Naive thymus-derived CD8-positive, alpha-beta T cell (primary cell): ENCODE measurements around the gene PLOD3. TPM values are rescaled to one million over a fixed set of nuclear protein-coding genes. Genes with fewer than 3 reads are reported as not detected.

Experiments used
- ATAC-seq, 2 donors: fragments of 150-1000 bp; cut with Tn5 transposase in 1 of 2; sonication (Bioruptor Pico), chemical (Tn5 transposase) in 1 of 2; 1 replicate in 1 of 2; 2 replicates in 1 of 2; pipeline ENCODE4 v1.10.0; 2021; ENCODE audit warnings: mild to moderate bottlenecking in 2 of 2, moderate library complexity in 2 of 2
- POLR2A ChIA-PET: fragments of 350-600 bp; sonication (Branson Sonifier 250); formaldehyde crosslinking; loops from one replicate; lab custom pipeline; 2021; ENCODE audit warnings: antibody characterized with exemption; lab: Charles Lee
- DNase-seq, 10 donors: peaks; one replicate each; pipeline versions ENCODE4 v3.0.0 to v3.0.0-alpha.2; 2020 to 2022
- H3K27ac Mint-ChIP-seq, 10 donors: one replicate each; pipeline ENCODE4 v1.8.0; 2020 to 2022; ENCODE audit warnings: mild to moderate bottlenecking in 10 of 10, mixed read lengths in 10 of 10, moderate library complexity in 4 of 10, inconsistent platforms in 1 of 10
- H3K27me3 Mint-ChIP-seq, 5 donors: one replicate each; pipeline ENCODE4 v1.8.0; 2021 to 2022; ENCODE audit warnings: mixed read lengths in 5 of 5
- H3K36me3 Mint-ChIP-seq, 3 donors: one replicate each; pipeline ENCODE4 v1.8.0; 2020 to 2022; ENCODE audit warnings: mixed read lengths in 3 of 3, mild to moderate bottlenecking in 2 of 3, inconsistent platforms in 1 of 3
- H3K4me1 Mint-ChIP-seq, 4 donors: one replicate each; pipeline ENCODE4 v1.8.0; 2021 to 2022; ENCODE audit warnings: mixed read lengths in 4 of 4
- H3K4me3 Mint-ChIP-seq, 10 donors: one replicate each; pipeline ENCODE4 v1.8.0; 2020 to 2022; ENCODE audit warnings: mild to moderate bottlenecking in 10 of 10, mixed read lengths in 10 of 10, moderate library complexity in 6 of 10, inconsistent platforms in 1 of 10
- H3K9me3 Mint-ChIP-seq, 9 donors: one replicate each; pipeline ENCODE4 v1.8.0; 2020 to 2022; ENCODE audit warnings: mixed read lengths in 9 of 9, mild to moderate bottlenecking in 3 of 9, inconsistent platforms in 1 of 9, moderate library complexity in 1 of 9
- polyA plus RNA-seq, 3 donors: library from polyadenylated mRNA; unstranded; fragments of 300-500 nt; fragmentation: Illumina TruSeq; gene quantifications; one replicate each; pipeline ENCODE4 v1.2.3, GENCODE V29; 2021
- total RNA-seq, 8 experiments: library from RNA in 2 of 8; stranded (reverse) in 2 of 8; gene quantifications; one replicate each; pipeline ENCODE4 v1.2.3 and lab custom pipeline; 2021 to 2026

The PLOD3 gene
- total and polyA plus RNA-seq, 5 experiments from 2014 or later = 8.4 to 34.1 (median 12.4) TPM

- Mint-ChIP-seq H3K27ac (peak overlapping the region; percentile 93 to 98 (median 96)), H3K4me1 (peaks cover 25 to 53% (median 40%) of the 10 kb centered on the region in 4 donors)
These were observed 1.1 kb upstream of the PLOD3 start for GRCh38 chr7:101218236-101219125.

GRCh38 chr7:101216860-101217387 is 457 bp downstream of the PLOD3 start:
- POLR2A ChIA-PET = interaction anchor here (0.6 to 3.1 kb wide), 9 partner anchors 10 to 739 kb away, joined by 3 to 59 read pairs (median 4); partner anchors contain the start of genes FBXO24, FIS1 and LRCH4
- peak overlapping the region in 9 of 10 donors; percentile 36 to 98 (median 88) for H3K27ac Mint-ChIP-seq
- ATAC-seq (peak in 1 of 2 donors; percentile 7), DNase-seq (peak in 1 of 10 donors; percentile 8)
- H3K9me3 Mint-ChIP-seq = no peaks in the 10 kb centered on the region
- H3K4me3 Mint-ChIP-seq = peak overlapping the region; percentile 93 to 98 (median 96)
- no peaks in the 10 kb centered on the region for H3K27me3 Mint-ChIP-seq
- H3K4me1 Mint-ChIP-seq = peaks cover 20 to 48% (median 38%) of the 10 kb centered on the region in 4 donors
- peaks cover 0 to 25% (median 4%) of the 10 kb centered on the region in 3 donors for H3K36me3 Mint-ChIP-seq

More at GRCh38 chr7:101218236-101219125, 1.1 kb upstream of the PLOD3 start:
- Mint-ChIP-seq H3K36me3 (peaks cover 0 to 35% (median 4%) of the 10 kb centered on the region in 3 donors), H3K27me3 (no peaks in the 10 kb centered on the region), H3K9me3 (no peaks in the 10 kb centered on the region), H3K4me3 (peak overlapping the region; percentile 93 to 98 (median 96))
- ATAC-seq = peak; percentile 6 to 7
- POLR2A ChIA-PET = interaction anchor here (0.6 to 3.1 kb wide), 13 partner anchors 8 to 790 kb away, joined by 3 to 59 read pairs (median 3); partner anchors contain the start of genes FBXO24, FIS1, IFT22 and LRCH4
- no peak for DNase-seq

DNA sequence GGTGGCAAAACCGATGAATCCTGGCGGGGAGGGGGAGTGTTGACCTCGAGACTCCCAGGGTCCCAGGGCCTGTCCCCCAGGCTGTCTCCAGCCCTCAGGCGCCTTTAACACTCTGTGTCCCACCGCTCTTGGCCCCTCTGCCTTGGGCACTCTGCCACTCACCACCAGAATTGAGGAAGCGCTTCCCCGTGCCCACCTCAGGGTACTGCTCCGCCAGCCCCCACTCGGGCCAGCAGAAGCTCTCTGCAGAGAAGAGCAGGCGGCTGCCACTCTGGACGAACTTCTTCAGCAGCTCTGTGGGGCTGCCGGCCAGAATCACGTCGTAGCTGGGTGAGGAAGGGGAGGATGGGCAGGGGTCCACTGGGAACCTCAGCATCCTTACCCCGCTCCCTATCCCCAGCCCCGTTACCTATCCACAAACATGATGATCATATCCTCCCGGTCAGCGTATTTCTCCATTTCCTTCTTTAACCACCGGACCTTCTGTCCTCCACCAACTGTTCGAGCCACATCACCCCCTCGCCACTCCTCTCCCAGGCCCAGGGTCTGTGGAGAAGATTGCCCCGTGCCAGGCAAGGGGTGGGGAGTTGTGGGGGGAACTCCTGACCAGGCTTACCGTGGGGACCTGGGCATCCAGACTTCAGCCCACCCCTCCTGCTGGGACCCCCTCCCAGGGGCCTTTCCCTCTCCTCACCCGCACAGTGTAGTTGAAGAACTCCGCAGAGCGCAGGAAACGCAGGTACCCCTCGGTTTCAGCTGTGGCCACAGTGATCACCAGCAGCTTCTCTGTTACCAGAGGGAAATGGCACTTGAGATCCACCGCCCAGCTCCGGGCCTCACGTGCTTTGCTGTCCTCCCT is 1.2 kb downstream of the PLOD3 start:
- Mint-ChIP-seq H3K4me1 (peaks cover 13 to 41% (median 34%) of the 10 kb centered on the region in 4 donors), H3K27ac (peak overlapping the region in 9 of 10 donors; percentile 36 to 88 (median 76)), H3K9me3 (no peaks in the 10 kb centered on the region), H3K36me3 (peaks cover 0 to 20% (median 4%) of the 10 kb centered on the region in 3 donors), H3K4me3 (peak overlapping the region; percentile 59 to 98 (median 88)), H3K27me3 (no peaks in the 10 kb centered on the region)
- ATAC-seq (no peak), DNase-seq (no peak)
- POLR2A ChIA-PET = interaction anchor here (0.6 to 3.1 kb wide), 4 partner anchors 28 to 738 kb away, joined by 3 to 59 read pairs (median 12); partner anchors contain the start of gene FIS1

- peaks cover 0 to 42% (median 17%) of the 10 kb centered on the region in 3 donors for H3K36me3 Mint-ChIP-seq
These were observed 5.4 kb downstream of the PLOD3 start for GRCh38 chr7:101212014-101212413.

DNA sequence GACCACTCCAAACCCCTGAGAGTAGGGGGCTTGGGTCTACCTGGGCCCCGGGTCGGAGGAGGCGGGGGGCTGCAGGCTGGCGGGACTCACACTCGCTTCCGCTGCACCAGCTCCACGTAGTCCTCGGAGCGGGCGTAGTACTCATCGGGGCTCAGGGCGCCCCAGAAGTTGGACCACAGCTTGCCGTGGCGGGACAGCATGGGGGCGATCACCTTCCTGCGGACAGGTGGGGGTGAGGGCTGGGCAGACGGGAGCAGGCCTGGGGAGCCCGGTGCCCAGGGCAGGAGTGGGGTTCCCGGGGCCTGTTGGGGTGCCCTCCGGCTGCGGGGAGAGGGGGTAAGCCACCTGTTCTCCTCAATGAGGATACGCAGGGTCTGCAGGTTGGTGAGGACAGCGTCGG is 5.9 kb downstream of the PLOD3 start:
- peaks cover 0 to 45% (median 17%) of the 10 kb centered on the region in 3 donors for H3K36me3 Mint-ChIP-seq
- DNase-seq (no peak), ATAC-seq (no peak)

More at GRCh38 chr7:101212014-101212413, 5.4 kb downstream of the PLOD3 start:
- ATAC-seq (no peak), DNase-seq (no peak)
- peaks cover 0 to 1% (median 0%) of the 10 kb centered on the region in 9 donors for H3K9me3 Mint-ChIP-seq
- peaks cover 5 to 11% (median 8%) of the 10 kb centered on the region in 4 donors for H3K4me1 Mint-ChIP-seq
- peak overlapping the region in 1 of 10 donors; percentile 27 for H3K27ac Mint-ChIP-seq
- H3K4me3 Mint-ChIP-seq = no peak overlapping the region
- POLR2A ChIA-PET = interaction anchor here (0.9 kb wide), 1 partner anchor 26 kb away, joined by 3 read pairs; no protein-coding TSS in a partner anchor
- no peaks in the 10 kb centered on the region for H3K27me3 Mint-ChIP-seq

DNA sequence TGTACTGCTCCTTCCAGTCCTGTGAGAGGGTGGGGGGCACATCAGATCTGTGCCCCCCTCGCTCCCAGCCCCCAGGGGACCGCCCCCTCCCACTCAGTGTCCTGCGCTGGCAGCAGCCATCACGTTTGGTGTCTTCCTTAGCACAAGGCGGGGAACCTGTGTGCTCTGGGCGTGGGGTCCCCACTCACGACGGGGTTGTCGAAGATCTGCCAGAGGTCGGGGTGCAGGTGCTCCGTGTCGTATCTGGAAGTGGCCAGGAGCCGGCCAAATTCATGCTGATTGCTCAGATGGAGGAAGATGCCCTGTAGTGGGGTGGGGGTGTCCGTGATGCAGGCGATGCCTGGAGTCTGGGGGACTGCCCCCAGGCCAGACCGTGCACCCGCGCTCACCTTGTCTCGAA is 7.2 kb downstream of the PLOD3 start:
- POLR2A ChIA-PET = no interaction called here
- Mint-ChIP-seq H3K9me3 (peaks cover 0 to 1% (median 0%) of the 10 kb centered on the region in 9 donors), H3K4me1 (no peaks in the 10 kb centered on the region), H3K36me3 (peaks cover 0 to 47% (median 20%) of the 10 kb centered on the region in 3 donors), H3K27ac (peak overlapping the region in 1 of 10 donors; percentile 44), H3K4me3 (no peak overlapping the region), H3K27me3 (no peaks in the 10 kb centered on the region)
- DNase-seq = no peak
- no peak for ATAC-seq

More for the DNA sequence above, 5.9 kb downstream of the PLOD3 start:
- Mint-ChIP-seq H3K4me1 (peaks cover 2 to 6% (median 4%) of the 10 kb centered on the region in 4 donors), H3K27ac (peak overlapping the region in 1 of 10 donors; percentile 50), H3K9me3 (peaks cover 0 to 1% (median 0%) of the 10 kb centered on the region in 9 donors), H3K4me3 (no peak overlapping the region), H3K27me3 (no peaks in the 10 kb centered on the region)
- POLR2A ChIA-PET = interaction anchor here (0.9 kb wide), 1 partner anchor 26 kb away, joined by 3 read pairs; no protein-coding TSS in a partner anchor

GRCh38 chr7:101208794-101209193 is 8.6 kb downstream of the PLOD3 start:
- Mint-ChIP-seq H3K36me3 (peaks cover 0 to 44% (median 16%) of the 10 kb centered on the region in 3 donors), H3K4me3 (no peak overlapping the region), H3K27ac (peak overlapping the region in 2 of 10 donors; percentile 7 to 59), H3K4me1 (peaks cover 0 to 6% (median 4%) of the 10 kb centered on the region in 4 donors), H3K9me3 (peaks cover 0 to 1% (median 0%) of the 10 kb centered on the region in 9 donors), H3K27me3 (peaks cover under 1 to 5% (median 4%) of the 10 kb centered on the region in 5 donors)
- POLR2A ChIA-PET = no interaction called here
- DNase-seq (no peak), ATAC-seq (no peak)

GRCh38 chr7:101207459-101207858 is 9.9 kb downstream of the PLOD3 start:
- H3K36me3 Mint-ChIP-seq = peaks cover 0 to 42% (median 16%) of the 10 kb centered on the region in 3 donors
- POLR2A ChIA-PET = interaction anchor here (0.6 kb wide), 1 partner anchor 286 kb away, joined by 10 read pairs; no protein-coding TSS in a partner anchor

GRCh38 chr7:101206665-101207042 is 10.7 kb downstream of the PLOD3 start:
- Mint-ChIP-seq H3K4me1 (peaks cover 2 to 17% (median 7%) of the 10 kb centered on the region in 4 donors), H3K9me3 (peaks cover 0 to 2% (median 0%) of the 10 kb centered on the region in 9 donors), H3K4me3 (no peak overlapping the region), H3K36me3 (peaks cover 0 to 40% (median 16%) of the 10 kb centered on the region in 3 donors), H3K27ac (peak overlapping the region in 1 of 10 donors; percentile 29), H3K27me3 (peaks cover 4 to 20% (median 15%) of the 10 kb centered on the region in 5 donors)
- DNase-seq (no peak), ATAC-seq (no peak)
- POLR2A ChIA-PET = interaction anchor here (0.6 kb wide), 1 partner anchor 47 kb away, joined by 4 read pairs; no protein-coding TSS in a partner anchor

More at GRCh38 chr7:101207459-101207858, 9.9 kb downstream of the PLOD3 start:
- no peak for DNase-seq
- Mint-ChIP-seq H3K4me1 (peaks cover 2 to 15% (median 7%) of the 10 kb centered on the region in 4 donors), H3K9me3 (peaks cover 0 to 2% (median 0%) of the 10 kb centered on the region in 9 donors), H3K4me3 (no peak overlapping the region), H3K27me3 (peaks cover 4 to 18% (median 13%) of the 10 kb centered on the region in 5 donors), H3K27ac (peak overlapping the region in 3 of 10 donors; percentile 14 to 75 (median 62))
- no peak for ATAC-seq

DNA sequence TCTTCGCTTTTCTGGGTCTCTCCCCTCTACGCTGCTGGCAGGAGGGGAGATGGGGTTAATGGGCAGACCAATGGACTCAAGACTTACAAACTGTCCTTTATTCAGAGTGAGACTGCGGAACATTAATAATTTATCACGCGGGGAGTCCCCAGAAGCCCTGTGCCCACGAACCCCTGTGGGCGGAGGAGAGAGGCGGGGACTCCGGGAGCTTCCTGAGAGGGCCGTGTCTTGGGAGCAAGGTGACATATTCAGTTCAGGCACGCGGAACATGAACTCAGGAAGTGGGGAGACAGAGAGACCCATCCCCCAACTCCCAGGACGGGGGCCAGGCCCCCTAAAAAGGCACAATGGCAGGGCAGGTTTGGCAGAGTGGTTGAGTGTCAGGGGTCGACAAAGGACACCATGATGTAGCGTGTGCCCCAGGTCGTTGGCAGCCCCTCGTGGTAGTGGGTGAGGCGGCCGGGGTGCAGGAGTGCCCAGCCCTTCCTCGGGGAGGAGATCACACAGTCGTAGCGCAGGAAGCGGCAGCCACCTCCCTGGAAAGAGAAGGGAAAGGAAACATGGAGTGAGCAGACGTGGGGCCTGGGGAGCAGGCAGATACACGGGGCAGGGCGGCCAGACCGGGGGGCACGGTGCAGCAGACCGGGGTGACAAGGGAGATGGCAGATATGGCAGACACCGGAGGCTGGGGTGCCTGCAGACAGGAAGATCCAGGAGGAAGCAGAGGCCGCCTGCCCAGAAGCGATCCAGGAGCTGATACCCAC is 11.3 kb downstream of the PLOD3 start:
- Mint-ChIP-seq H3K4me3 (no peak overlapping the region), H3K27me3 (peaks cover 4 to 26% (median 15%) of the 10 kb centered on the region in 5 donors), H3K9me3 (peaks cover 0 to 2% (median 0%) of the 10 kb centered on the region in 9 donors), H3K27ac (peak overlapping the region in 1 of 10 donors; percentile 35), H3K36me3 (peaks cover 0 to 37% (median 16%) of the 10 kb centered on the region in 3 donors), H3K4me1 (peaks cover 2 to 20% (median 9%) of the 10 kb centered on the region in 4 donors)
- ATAC-seq = no peak
- POLR2A ChIA-PET = interaction anchor here (0.6 kb wide), 2 partner anchors 47 to 860 kb away, joined by 3 to 4 read pairs; no protein-coding TSS in a partner anchor
- DNase-seq = no peak
